Panc1 (cell line): ENCODE results near the gene DGKD.

Experiments
- CTCF ChIP-seq: fragments of 450-650 bp; IDR thresholded peaks from 2 replicates; pipeline ENCODE4 v1.5.1; 2017; ENCODE audit warnings: mild to moderate bottlenecking
- POLR2AphosphoS5 ChIP-seq: IDR thresholded peaks from 2 replicates; pipeline ENCODE4 v1.6.1; 2012; ENCODE audit warnings: mild to moderate bottlenecking, low read depth, low read length, moderate library complexity
- REST ChIP-seq, 2 experiments: IDR thresholded peaks; 2 replicates each; pipeline ENCODE4 v1.6.1; 2011 to 2012; ENCODE audit warnings: low read depth in 2 of 2, control low read depth in 1 of 2, low read length in 1 of 2, mild to moderate bottlenecking in 1 of 2, moderate library complexity in 1 of 2; ENCODE audit not compliant: insufficient read depth in 1 of 2
- SIN3A ChIP-seq: IDR thresholded peaks from 2 replicates; pipeline ENCODE4 v1.6.1; 2012; ENCODE audit warnings: low read depth, mild to moderate bottlenecking, low read length, moderate library complexity, borderline replicate concordance; ENCODE audit not compliant: insufficient read depth

- TF ChIP-seq SIN3A (no peak), POLR2AphosphoS5 (no peak), CTCF (no peak), REST (IDR thresholded peaks at IDR 0.05; ENCODE audit: insufficient read depth in 1 of 2, low read depth in 2 of 2, low read length in 1 of 2) (no peak)
These were observed 75.0 kb downstream of the DGKD start for GRCh38 chr2:233429175-233429897.
